OCI-LY3 (cell line): ENCODE data around the gene FRK.

ENCODE experiments used
- H2AFZ ChIP-seq: fragments of 200-600, 300-600 bp; shearing (Covaris generic); 2 replicates; pipeline ENCODE4 v1.6.0; 2014; ENCODE audit warnings: antibody characterized with exemption, low read depth, low read length
- H3K27ac ChIP-seq: fragments of 200-600, 300-600 bp; sonication (generic); 2 replicates; pipeline ENCODE4 v1.5.1; 2014; ENCODE audit warnings: mild to moderate bottlenecking, low read length, moderate library complexity, mixed read lengths
- H3K27me3 ChIP-seq: fragments of 200-600, 300-600 bp; sonication (generic); 2 replicates; pipeline ENCODE4 v1.6.1; 2014; ENCODE audit warnings: low read depth, low read length, mixed read lengths
- H3K36me3 ChIP-seq: fragments of 200-600, 300-600 bp; sonication (generic); replicated peaks from 2 replicates; pipeline ENCODE3; 2014; ENCODE audit warnings: low read depth, low read length, mixed read lengths
- H3K4me1 ChIP-seq: fragments of 300-600, 200-600 bp; sonication (generic); 2 replicates; pipeline ENCODE4 v1.6.1; 2014; ENCODE audit warnings: low read length, mixed read lengths
- H3K4me2 ChIP-seq: fragments of 200-600, 300-600 bp; sonication (generic); 2 replicates; pipeline ENCODE4 v1.6.1; 2014; ENCODE audit warnings: low read length, mixed read lengths
- H3K4me3 ChIP-seq: fragments of 300-600, 200-600 bp; sonication (generic); 2 replicates; pipeline ENCODE4 v1.5.1; 2014; ENCODE audit warnings: antibody characterized with exemption, mild to moderate bottlenecking, low read length, moderate library complexity
- H3K79me2 ChIP-seq: fragments of 300-600, 200-600 bp; shearing (Covaris generic); 2 replicates; pipeline ENCODE4 v1.6.1; 2014; ENCODE audit warnings: mild to moderate bottlenecking, low read length, mixed read lengths
- H3K9ac ChIP-seq: fragments of 300-600, 200-600 bp; shearing (Covaris generic); 2 replicates; pipeline ENCODE4 v1.6.0; 2014; ENCODE audit warnings: mild to moderate bottlenecking, low read length, moderate library complexity
- H3K9me3 ChIP-seq: fragments of 200-600, 300-600 bp; shearing (Covaris generic); 2 replicates; pipeline ENCODE4 v1.6.1; 2014; ENCODE audit warnings: low read length, mixed read lengths; ENCODE audit not compliant: insufficient read depth
- H4K20me1 ChIP-seq: fragments of 200-600, 300-600 bp; sonication (generic); 2 replicates; pipeline ENCODE4 v1.6.1; 2016; ENCODE audit warnings: low read length, mixed read lengths; ENCODE audit not compliant: insufficient read depth
- EZH2phosphoT487 ChIP-seq: fragments of 200-600 bp; shearing (Covaris generic); IDR thresholded peaks from 2 replicates; pipeline ENCODE4 v1.6.1; 2018; ENCODE audit warnings: antibody characterized with exemption, mixed run types, low read depth
- TF ChIP-seq, protein P1 (sequence below): fragments of 200-600, 300-600 bp; sonication (generic); IDR thresholded peaks from 2 replicates; pipeline ENCODE4 v1.5.1; 2014; ENCODE audit warnings: antibody characterized with exemption, low read length, low read depth

FRK gene

DNA sequence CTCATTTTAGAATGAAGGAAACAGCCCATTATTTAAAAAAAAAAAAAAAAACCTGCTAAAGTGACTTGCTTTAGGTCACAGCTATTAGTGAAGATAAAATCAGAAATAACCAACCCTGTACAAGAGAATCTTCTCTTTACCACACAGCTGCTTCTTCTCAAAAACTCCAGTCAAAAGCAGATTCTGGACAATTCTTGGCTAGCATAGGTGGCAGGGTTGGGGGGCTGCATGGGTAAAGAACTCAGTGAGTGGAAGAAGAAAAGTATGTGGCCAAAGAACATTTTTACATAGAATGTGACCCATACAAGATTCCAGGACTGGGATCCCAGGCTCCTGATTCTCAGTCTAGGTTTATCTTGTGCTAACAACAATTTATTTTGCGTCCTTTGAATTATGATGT, 9.4 kb upstream of the FRK start:
- H3K36me3 ChIP-seq = no peaks in the 10 kb centered on the region
- no peak overlapping the region for H3K27ac ChIP-seq
- no peak overlapping the region for H3K9ac ChIP-seq
- H3K4me1 ChIP-seq = 0 out of 2 replicates have a peak, but pooled peaks cover 3% of the 10 kb centered on the region
- no peaks in the 10 kb centered on the region for H3K79me2 ChIP-seq
- H3K4me3 ChIP-seq = no peak overlapping the region
- no peaks in the 10 kb centered on the region for H3K27me3 ChIP-seq
- no peak overlapping the region for H3K4me2 ChIP-seq
- no peak overlapping the region for H2AFZ ChIP-seq
- no peaks in the 10 kb centered on the region for H3K9me3 ChIP-seq
- no peaks in the 10 kb centered on the region for H4K20me1 ChIP-seq
- TF ChIP-seq, protein P1, sequence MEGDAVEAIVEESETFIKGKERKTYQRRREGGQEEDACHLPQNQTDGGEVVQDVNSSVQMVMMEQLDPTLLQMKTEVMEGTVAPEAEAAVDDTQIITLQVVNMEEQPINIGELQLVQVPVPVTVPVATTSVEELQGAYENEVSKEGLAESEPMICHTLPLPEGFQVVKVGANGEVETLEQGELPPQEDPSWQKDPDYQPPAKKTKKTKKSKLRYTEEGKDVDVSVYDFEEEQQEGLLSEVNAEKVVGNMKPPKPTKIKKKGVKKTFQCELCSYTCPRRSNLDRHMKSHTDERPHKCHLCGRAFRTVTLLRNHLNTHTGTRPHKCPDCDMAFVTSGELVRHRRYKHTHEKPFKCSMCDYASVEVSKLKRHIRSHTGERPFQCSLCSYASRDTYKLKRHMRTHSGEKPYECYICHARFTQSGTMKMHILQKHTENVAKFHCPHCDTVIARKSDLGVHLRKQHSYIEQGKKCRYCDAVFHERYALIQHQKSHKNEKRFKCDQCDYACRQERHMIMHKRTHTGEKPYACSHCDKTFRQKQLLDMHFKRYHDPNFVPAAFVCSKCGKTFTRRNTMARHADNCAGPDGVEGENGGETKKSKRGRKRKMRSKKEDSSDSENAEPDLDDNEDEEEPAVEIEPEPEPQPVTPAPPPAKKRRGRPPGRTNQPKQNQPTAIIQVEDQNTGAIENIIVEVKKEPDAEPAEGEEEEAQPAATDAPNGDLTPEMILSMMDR = no peak
- TF ChIP-seq EZH2phosphoT487 = no peak

DNA sequence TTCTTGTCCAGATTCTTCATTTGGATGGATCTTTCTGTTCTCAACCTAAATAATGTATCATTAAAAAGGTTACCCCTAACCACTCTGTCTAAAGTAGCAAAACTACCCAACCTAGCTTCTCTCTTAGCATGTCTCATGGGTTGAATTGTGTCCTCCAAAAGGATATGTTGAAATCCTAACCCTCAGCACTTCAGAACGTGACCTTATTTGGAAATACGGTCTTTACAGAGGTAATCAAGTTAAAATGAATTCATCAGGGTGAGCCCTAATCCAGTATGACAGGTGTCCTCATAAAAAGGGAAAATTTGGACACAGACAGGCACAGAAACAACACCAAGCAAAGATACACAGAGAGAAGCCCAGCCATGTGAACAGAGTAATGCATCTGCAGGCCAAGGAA, 6.1 kb upstream of the FRK start:
- H3K27ac ChIP-seq = no peak overlapping the region
- H3K9me3 ChIP-seq = no peaks in the 10 kb centered on the region
- no peaks in the 10 kb centered on the region for H3K27me3 ChIP-seq
- H3K4me1 ChIP-seq = no peaks in the 10 kb centered on the region
- H3K4me2 ChIP-seq = no peak overlapping the region
- H3K79me2 ChIP-seq = no peaks in the 10 kb centered on the region
- no peaks in the 10 kb centered on the region for H4K20me1 ChIP-seq
- no peak overlapping the region for H2AFZ ChIP-seq
- H3K9ac ChIP-seq = no peak overlapping the region
- H3K4me3 ChIP-seq = no peak overlapping the region
- H3K36me3 ChIP-seq = no peaks in the 10 kb centered on the region
- no peak for TF ChIP-seq EZH2phosphoT487
- TF ChIP-seq, protein P1 = no peak

DNA sequence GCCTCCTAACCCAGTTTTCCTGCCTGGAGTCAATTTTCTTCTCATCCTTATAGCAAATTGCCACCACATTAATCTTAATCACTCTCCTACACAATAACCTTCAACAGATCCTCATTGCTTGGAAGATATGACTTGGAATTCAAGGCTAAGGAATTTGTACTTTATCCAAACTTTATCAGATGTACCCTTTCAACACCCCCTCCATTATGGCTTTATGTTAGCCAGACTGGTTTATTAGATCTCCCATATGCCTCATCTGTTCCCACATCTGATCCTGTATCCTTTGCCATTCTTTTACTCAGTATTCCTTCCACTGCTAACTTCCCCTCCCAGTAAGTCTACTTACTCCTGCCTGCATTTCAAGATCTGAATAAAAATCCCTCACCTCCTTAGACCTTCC, 4.0 kb upstream of the FRK start:
- H3K79me2 ChIP-seq = peaks cover 6% of the 10 kb centered on the region
- no peak overlapping the region for H2AFZ ChIP-seq
- peaks cover 7% of the 10 kb centered on the region for H3K4me1 ChIP-seq
- no peaks in the 10 kb centered on the region for H3K27me3 ChIP-seq
- no peak overlapping the region for H3K4me2 ChIP-seq
- H3K36me3 ChIP-seq = no peaks in the 10 kb centered on the region
- no peak for TF ChIP-seq EZH2phosphoT487
- TF ChIP-seq, protein P1 = no peak
- no peaks in the 10 kb centered on the region for H4K20me1 ChIP-seq
- no peak overlapping the region for H3K27ac ChIP-seq
- H3K4me3 ChIP-seq = no peak overlapping the region
- no peaks in the 10 kb centered on the region for H3K9me3 ChIP-seq
- H3K9ac ChIP-seq = no peak overlapping the region

DNA sequence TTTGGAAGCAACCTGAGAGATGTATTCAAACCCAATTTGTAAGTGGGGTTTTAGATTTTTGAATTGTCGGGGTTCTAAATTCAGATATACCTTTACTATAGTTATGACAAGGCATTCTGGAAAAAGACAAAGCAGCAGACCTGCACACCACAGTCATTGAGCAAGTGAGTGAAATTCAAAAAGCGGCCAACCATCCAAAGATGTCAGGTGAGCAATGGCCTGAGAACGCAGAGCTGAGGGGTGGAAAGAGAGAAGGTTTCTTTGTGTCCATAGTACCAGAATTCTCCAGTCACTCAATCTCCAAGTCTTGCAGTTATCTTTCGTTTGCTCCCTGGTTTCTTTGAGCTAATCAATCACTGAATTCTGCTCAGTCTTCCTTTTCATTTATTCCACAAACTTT, 1.8 kb upstream of the FRK start:
- H3K4me3 ChIP-seq = no peak overlapping the region
- no peak overlapping the region for H3K27ac ChIP-seq
- peaks cover 28% of the 10 kb centered on the region for H3K79me2 ChIP-seq
- H2AFZ ChIP-seq = no peak overlapping the region
- H3K36me3 ChIP-seq = peaks cover 10% of the 10 kb centered on the region
- no peak overlapping the region for H3K4me2 ChIP-seq
- H3K27me3 ChIP-seq = no peaks in the 10 kb centered on the region
- H3K9ac ChIP-seq = no peak overlapping the region
- peaks cover 10% of the 10 kb centered on the region for H3K4me1 ChIP-seq
- no peaks in the 10 kb centered on the region for H4K20me1 ChIP-seq
- no peaks in the 10 kb centered on the region for H3K9me3 ChIP-seq
- TF ChIP-seq, protein P1 = no peak
- TF ChIP-seq EZH2phosphoT487 = no peak
